OCI-LY7 (cell line): ENCODE results near the gene FRMD1.

Experiments
- CTCF ChIP-seq: fragments of 200-600 bp; sonication (generic); conservative IDR thresholded peaks from 2 replicates; pipeline ENCODE4 v1.5.1; 2014; ENCODE audit warnings: mild to moderate bottlenecking, antibody characterized with exemption, low read length, moderate library complexity, mixed read lengths
- EZH2phosphoT487 ChIP-seq: fragments of 200-600 bp; sonication (generic); IDR thresholded peaks from 2 replicates; pipeline ENCODE4 v1.6.1; 2018; ENCODE audit warnings: low read depth, borderline replicate concordance, mild to moderate bottlenecking, mixed run types, antibody characterized with exemption, low read length, moderate library complexity, mixed read lengths

GRCh38 chr6:168037856-168038255 lies 41.2 kb downstream of the FRMD1 start:
- TF ChIP-seq CTCF (no peak), EZH2phosphoT487 (no peak)
